A673 (cell line): ENCODE results near the gene CD3E.

ENCODE experiments used
- CTCF ChIP-seq: fragments of 300-800, 200-600 bp; sonication (generic); conservative IDR thresholded peaks from 2 replicates; pipeline ENCODE4 v1.5.1; 2017; ENCODE audit warnings: low read depth, mild to moderate bottlenecking, antibody characterized with exemption, low read length, moderate library complexity, mixed read lengths
- EZH2 ChIP-seq: fragments of 200-600 bp; sonication (generic); IDR thresholded peaks from 2 replicates; pipeline ENCODE4 v1.6.1; 2017; ENCODE audit warnings: borderline replicate concordance, low read depth, mild to moderate bottlenecking, mixed read lengths, antibody characterized with exemption, low read length; ENCODE audit not compliant: poor library complexity, severe bottlenecking

- peak; percentile 74 for TF ChIP-seq CTCF
- TF ChIP-seq EZH2, result no peak
Observed at GRCh38 chr11:118353084-118353710, 48.7 kb downstream of the CD3E start.
